ENCODE measurements around the gene PLEKHJ1. TPM values are rescaled to one million over a fixed set of nuclear protein-coding genes. Genes with fewer than 3 reads are reported as not detected.

PLEKHJ1 gene
- total and polyA plus RNA-seq, 2 of the 13 experiments (the other 11 are each of a cell fraction or from before 2014, with no cell fraction given) = 70.5 to 130 TPM

DNA sequence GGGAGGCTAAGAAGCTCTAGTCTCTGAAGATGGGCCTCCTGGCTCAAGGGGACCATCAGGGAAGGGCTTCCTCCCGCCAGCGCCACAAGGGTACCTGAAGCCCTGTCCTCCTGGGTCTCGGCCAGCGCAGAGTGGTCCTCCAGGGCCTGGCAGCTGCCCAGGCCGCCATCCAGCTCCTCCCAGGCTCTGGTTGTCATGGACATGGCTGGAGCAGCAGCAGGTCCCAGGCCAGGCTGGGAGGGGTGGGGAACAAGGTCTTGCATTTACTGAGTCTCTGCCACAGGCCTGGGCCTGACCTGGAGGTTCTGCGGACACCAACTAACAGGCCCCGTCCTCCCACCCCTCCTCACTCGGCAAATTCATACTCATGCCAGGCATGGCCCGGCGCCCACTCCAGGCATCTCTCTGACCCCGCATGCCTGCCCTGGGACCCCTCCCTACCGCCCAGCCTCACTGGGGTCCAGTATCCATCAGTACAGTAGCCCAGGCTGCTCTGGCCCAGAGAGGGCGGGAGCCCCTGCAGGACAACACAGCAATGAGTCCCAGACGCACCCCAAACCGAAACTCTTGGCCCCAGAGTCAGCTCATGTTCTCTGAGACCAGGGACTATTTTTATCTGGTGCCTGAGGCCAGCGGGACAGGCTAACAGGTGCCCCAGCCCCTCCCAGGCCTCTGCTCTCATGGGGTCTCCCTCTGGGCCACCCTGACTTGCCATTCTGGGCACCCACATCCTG, 19.1 kb upstream of the PLEKHJ1 start:
- in situ Hi-C loops (cut with HindIII; ENCODE audit: extremely low pct_ligation_motif_present, low pct_unique_long_range_greater_than_20kb) (no loop called here), intact Hi-C loops (cut with micrococcal nuclease; ENCODE audit: unreplicated experiment) (no loop called here)
- TF ChIP-seq, protein P1, sequence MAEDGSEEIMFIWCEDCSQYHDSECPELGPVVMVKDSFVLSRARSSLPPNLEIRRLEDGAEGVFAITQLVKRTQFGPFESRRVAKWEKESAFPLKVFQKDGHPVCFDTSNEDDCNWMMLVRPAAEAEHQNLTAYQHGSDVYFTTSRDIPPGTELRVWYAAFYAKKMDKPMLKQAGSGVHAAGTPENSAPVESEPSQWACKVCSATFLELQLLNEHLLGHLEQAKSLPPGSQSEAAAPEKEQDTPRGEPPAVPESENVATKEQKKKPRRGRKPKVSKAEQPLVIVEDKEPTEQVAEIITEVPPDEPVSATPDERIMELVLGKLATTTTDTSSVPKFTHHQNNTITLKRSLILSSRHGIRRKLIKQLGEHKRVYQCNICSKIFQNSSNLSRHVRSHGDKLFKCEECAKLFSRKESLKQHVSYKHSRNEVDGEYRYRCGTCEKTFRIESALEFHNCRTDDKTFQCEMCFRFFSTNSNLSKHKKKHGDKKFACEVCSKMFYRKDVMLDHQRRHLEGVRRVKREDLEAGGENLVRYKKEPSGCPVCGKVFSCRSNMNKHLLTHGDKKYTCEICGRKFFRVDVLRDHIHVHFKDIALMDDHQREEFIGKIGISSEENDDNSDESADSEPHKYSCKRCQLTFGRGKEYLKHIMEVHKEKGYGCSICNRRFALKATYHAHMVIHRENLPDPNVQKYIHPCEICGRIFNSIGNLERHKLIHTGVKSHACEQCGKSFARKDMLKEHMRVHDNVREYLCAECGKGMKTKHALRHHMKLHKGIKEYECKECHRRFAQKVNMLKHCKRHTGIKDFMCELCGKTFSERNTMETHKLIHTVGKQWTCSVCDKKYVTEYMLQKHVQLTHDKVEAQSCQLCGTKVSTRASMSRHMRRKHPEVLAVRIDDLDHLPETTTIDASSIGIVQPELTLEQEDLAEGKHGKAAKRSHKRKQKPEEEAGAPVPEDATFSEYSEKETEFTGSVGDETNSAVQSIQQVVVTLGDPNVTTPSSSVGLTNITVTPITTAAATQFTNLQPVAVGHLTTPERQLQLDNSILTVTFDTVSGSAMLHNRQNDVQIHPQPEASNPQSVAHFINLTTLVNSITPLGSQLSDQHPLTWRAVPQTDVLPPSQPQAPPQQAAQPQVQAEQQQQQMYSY (CRISPR knock-in tag; IDR thresholded peaks at IDR 0.05) = no peak
- TF ChIP-seq ZNF879 (CRISPR knock-in tag; IDR thresholded peaks at IDR 0.05) = no peak
- TF ChIP-seq YEATS4 (CRISPR knock-in tag; IDR thresholded peaks at IDR 0.05; ENCODE audit: borderline replicate concordance) = no peak
- peak; percentile 97 for TF ChIP-seq ZNF768 (CRISPR knock-in tag; IDR thresholded peaks at IDR 0.05)
- TF ChIP-seq ZMYM3 (CRISPR knock-in tag; IDR thresholded peaks at IDR 0.05) = peak; percentile 27; the same call in 1 of the 2 replicates
- TF ChIP-seq ZKSCAN8 (CRISPR knock-in tag; IDR thresholded peaks at IDR 0.05; ENCODE audit: borderline replicate concordance) = no peak
- no peak for TF ChIP-seq HNF4G (IDR thresholded peaks at IDR 0.05; ENCODE audit: borderline replicate concordance, low read depth, low read length)
- no peak for TF ChIP-seq HNF4G (CRISPR knock-in tag; IDR thresholded peaks at IDR 0.05; ENCODE audit: borderline replicate concordance, low read depth)
- TF ChIP-seq ZNF619 (CRISPR knock-in tag; IDR thresholded peaks at IDR 0.05) = no peak
- peak overlapping the region; percentile 27; the same call in 1 of the 2 replicates for H3K4me2 ChIP-seq (ENCODE audit: low read depth, low read length)
- H3K27ac ChIP-seq (ENCODE audit: extremely low read length, insufficient read depth, low read length) = no peak overlapping the region
- ATAC-seq (no peak), FAIRE-seq (no peak), DNase-seq (ENCODE audit: low spot score) (no peak)
- no peak overlapping the region for H2AFZ ChIP-seq (ENCODE audit: low read length)
- H3K79me2 ChIP-seq (ENCODE audit: insufficient read depth, low read length) = no peaks in the 10 kb centered on the region
- ChIA-PET CTCF (ENCODE audit: low intra/inter-chr PET ratio, low total read pairs) (interaction anchor here (1.6 kb wide), 1 partner anchor 100 kb away, joined by 3 read pairs; no protein-coding TSS in a partner anchor), POLR2A (no interaction called here)
- no peaks in the 10 kb centered on the region for H4K20me1 ChIP-seq (ENCODE audit: insufficient read depth, low read length)
- H3K4me1 ChIP-seq (ENCODE audit: insufficient read depth, low read length) = peaks cover 44% of the 10 kb centered on the region
- WGBS (ENCODE audit: low lambda C conversion rate) = 49% methylated on average over 7 of the region's 16 CpGs
- BruUV-seq (replicated peaks) = no TSS peak
- peak overlapping the region in 1 of 3 experiments; percentile 16; a peak in 1 of 6 replicates for H3K4me3 ChIP-seq (replicated peaks in 1 of 3; ENCODE audit: insufficient read depth in 1 of 3, low read depth in 2 of 3, low read length in 3 of 3)
- no peak overlapping the region for H3K9ac ChIP-seq (ENCODE audit: insufficient read depth, low read depth, low read length)
- peaks cover 3 to 5% of the 10 kb centered on the region in 2 experiments; a peak in 3 of 5 replicates for H3K27me3 ChIP-seq (ENCODE audit: control insufficient read depth in 1 of 2, insufficient read depth in 2 of 2, low read length in 2 of 2)
- H3K9me3 ChIP-seq (ENCODE audit: low read length) = no peaks in the 10 kb centered on the region
- H3K36me3 ChIP-seq (replicated peaks in 1 of 2; ENCODE audit: control insufficient read depth in 1 of 2, insufficient read depth in 2 of 2, low read length in 2 of 2) = no peaks in the 10 kb centered on the region
